Measurements from ENCODE around the gene ZRANB1. TPM values are rescaled to one million over a fixed set of nuclear protein-coding genes. Genes with fewer than 3 reads are reported as not detected.
A peak's percentile ranks its signal among the peaks of the same experiment; 100 is the strongest.

The ZRANB1 gene
- total and polyA plus RNA-seq, 3 donors from 2014 or later = 37.9 to 46.7 (median 38.7) TPM

GRCh38 chr10:125024497-125025234 is 82.7 kb downstream of the ZRANB1 start:
- DNase-seq = no peak
- no peaks in the 10 kb centered on the region for H3K9me3 ChIP-seq
- H3K4me1 ChIP-seq = peaks cover 37% of the 10 kb centered on the region
- no peaks in the 10 kb centered on the region for H3K27me3 ChIP-seq
- TF ChIP-seq POLR2A (IDR thresholded peaks at IDR 0.05) = no peak
- no peak for TF ChIP-seq CTCF (IDR thresholded peaks at IDR 0.05)
- H3K36me3 ChIP-seq (ENCODE audit: low read depth, missing control alignments) = no peaks in the 10 kb centered on the region
- 54 to 65% methylated on average over 16 of the region's 16 CpGs for WGBS, 2 donors
- peak overlapping the region; percentile 19 to 21 for H3K27ac ChIP-seq
- intact Hi-C loops (cut with DNase I; ENCODE audit: low total_unique reads) = no loop called here
- H3K4me3 ChIP-seq = no peak overlapping the region

GRCh38 chr10:125025341-125025740 is 83.4 kb downstream of the ZRANB1 start:
- Histone ChIP-seq H3K36me3 (ENCODE audit: low read depth, missing control alignments) (no peaks in the 10 kb centered on the region), H3K4me1 (peaks cover 37% of the 10 kb centered on the region), H3K4me3 (no peak overlapping the region), H3K27ac (peak overlapping the region; percentile 19 to 21), H3K27me3 (no peaks in the 10 kb centered on the region), H3K9me3 (no peaks in the 10 kb centered on the region)
- intact Hi-C loops (cut with DNase I; ENCODE audit: low total_unique reads) = no loop called here
- TF ChIP-seq CTCF (IDR thresholded peaks at IDR 0.05) = no peak
- TF ChIP-seq POLR2A (IDR thresholded peaks at IDR 0.05) = no peak
- 46 to 61% methylated on average over 12 of the region's 12 CpGs for WGBS, 2 donors
- DNase-seq = no peak

- Histone ChIP-seq H3K4me1 (peaks cover 42% of the 10 kb centered on the region), H3K27ac (peak overlapping the region in 1 of 2 donors; percentile 21), H3K4me3 (no peak overlapping the region), H3K36me3 (ENCODE audit: low read depth, missing control alignments) (no peaks in the 10 kb centered on the region), H3K27me3 (no peaks in the 10 kb centered on the region), H3K9me3 (no peaks in the 10 kb centered on the region)
- no peak for DNase-seq
- 94 to 95% methylated on average over 23 to 51 of the region's 51 CpGs for WGBS, 2 donors
- intact Hi-C loops (cut with DNase I; ENCODE audit: low total_unique reads) = no loop called here
- TF ChIP-seq POLR2A (IDR thresholded peaks at IDR 0.05) (no peak), CTCF (IDR thresholded peaks at IDR 0.05) (no peak)
Observed at GRCh38 chr10:125026036-125026931, 84.4 kb downstream of the ZRANB1 start.

- 84 to 91% methylated on average over 8 to 40 of the region's 40 CpGs for WGBS, 2 donors
- Histone ChIP-seq H3K9me3 (no peaks in the 10 kb centered on the region), H3K36me3 (ENCODE audit: low read depth, missing control alignments) (no peaks in the 10 kb centered on the region), H3K27me3 (no peaks in the 10 kb centered on the region), H3K27ac (peak overlapping the region; percentile 44 to 74), H3K4me3 (no peak overlapping the region), H3K4me1 (peaks cover 40% of the 10 kb centered on the region)
- TF ChIP-seq POLR2A (IDR thresholded peaks at IDR 0.05) = no peak
- no peak for TF ChIP-seq CTCF (IDR thresholded peaks at IDR 0.05)
- intact Hi-C loops (cut with DNase I; ENCODE audit: low total_unique reads) = no loop called here
- DNase-seq = no peak
Observed at GRCh38 chr10:125026974-125027735, 85.2 kb downstream of the ZRANB1 start.

All from testis (tissue), 3 donors.